Activated CD4-positive, alpha-beta T cell treated with anti-CD3 and anti-CD28 coated beads, Interleukin-2, amount 50 U/mL, for 48 hours (primary cell): ENCODE data around the gene EIF2S2.

Experiments
- DNase-seq, 2 experiments: peaks; one replicate each; pipeline ENCODE4 v3.0.0-alpha.2; 2020

Gene EIF2S2

GRCh38 chr20:34088305-34089174 lies 23.5 kb downstream of the EIF2S2 start:
- no peak for DNase-seq

DNA sequence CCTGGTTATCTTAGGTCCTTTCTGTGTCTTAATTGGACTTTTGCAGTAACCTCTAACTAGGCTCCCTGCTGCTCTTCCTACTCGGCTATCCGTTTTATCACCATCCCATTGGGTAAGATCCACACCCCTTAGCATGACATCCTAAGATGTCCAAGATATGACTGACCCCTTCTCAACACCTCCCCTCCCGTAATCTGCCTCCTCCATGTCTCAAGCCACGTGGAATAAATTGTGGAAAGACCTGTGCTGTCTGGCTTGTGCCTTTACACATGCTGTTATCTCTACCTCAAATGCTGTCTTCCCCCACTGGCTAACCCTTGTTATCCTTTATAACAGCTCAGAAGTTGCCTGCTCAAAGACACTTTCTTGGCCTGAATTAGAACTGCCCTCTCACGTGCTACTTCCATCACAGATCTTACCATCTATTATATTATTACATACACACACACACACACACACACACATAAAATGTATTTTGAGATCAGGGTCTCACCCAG lies 26.5 kb downstream of the EIF2S2 start:
- no peak for DNase-seq

GRCh38 chr20:34084227-34084923 lies 27.7 kb downstream of the EIF2S2 start:
- DNase-seq, result no peak

DNA sequence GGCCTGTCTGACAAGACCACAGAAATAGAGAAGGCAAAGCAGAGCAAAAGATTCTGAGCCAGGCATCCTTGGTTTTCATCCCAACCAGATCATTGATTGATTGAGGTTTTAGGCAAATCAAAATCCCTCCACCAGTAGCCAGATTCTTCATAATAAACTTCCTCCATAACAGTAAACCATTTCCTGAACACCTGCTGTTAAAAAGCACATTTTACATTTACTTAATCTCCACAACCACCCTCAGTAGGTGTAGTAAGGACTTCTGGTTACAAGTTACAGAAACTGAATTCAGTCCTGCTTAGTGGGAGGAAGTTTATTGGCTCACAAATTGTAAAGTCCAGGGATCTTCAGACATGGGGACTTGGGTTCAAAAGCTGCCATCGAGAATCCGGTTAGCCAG lies 28.3 kb downstream of the EIF2S2 start:
- DNase-seq, result no peak

DNA sequence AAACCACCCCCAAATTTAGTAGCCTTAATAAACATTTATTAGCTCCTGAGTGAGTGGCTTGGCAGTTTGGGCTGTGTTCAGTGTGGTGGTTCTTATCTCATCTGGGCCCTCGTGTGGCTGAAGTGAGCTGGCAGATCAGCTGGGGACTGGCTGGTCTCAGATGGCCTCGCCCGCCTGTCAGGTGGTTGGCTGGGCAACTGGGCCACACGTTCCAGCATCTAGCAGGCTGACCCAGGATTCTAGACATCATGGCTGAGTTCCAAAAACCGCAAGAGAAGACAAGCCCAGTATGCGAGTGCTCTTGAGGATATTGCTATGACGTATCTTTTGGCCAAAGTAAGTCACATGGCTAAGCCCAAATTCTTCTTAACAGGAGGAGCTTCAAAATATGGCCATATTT lies 28.9 kb downstream of the EIF2S2 start:
- DNase-seq, result no peak

DNA sequence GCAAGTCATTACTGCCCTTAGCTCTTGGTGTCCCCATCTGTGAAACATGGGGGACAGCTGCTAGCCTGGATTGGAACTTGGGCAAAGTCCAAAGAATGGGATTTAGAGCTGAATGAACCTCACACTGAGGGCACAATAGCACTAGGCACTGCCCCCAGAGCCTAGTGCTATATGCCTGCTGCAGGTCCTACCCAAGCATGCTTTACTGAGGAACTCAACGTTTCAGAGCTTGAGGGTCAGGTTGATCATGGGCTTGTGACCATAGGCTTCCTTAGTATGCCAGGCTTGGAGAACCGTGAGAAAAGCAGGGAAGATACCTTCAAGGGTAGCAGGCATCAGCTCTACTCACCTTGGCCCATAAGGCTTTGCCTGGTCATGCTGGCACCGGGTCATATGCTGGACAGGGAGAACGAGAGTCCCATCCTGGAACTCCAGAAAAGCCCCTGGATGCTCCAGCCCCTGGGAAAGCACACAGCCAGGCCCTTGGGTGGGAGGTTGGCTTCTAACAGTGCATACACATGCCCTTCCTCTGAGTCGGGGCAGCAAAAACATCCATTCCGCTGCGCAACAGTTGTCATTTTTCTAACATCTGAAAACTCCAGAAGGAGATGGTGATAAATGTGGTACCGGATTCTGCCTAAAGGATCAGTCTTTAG lies 29.7 kb downstream of the EIF2S2 start:
- DNase-seq, result no peak

DNA sequence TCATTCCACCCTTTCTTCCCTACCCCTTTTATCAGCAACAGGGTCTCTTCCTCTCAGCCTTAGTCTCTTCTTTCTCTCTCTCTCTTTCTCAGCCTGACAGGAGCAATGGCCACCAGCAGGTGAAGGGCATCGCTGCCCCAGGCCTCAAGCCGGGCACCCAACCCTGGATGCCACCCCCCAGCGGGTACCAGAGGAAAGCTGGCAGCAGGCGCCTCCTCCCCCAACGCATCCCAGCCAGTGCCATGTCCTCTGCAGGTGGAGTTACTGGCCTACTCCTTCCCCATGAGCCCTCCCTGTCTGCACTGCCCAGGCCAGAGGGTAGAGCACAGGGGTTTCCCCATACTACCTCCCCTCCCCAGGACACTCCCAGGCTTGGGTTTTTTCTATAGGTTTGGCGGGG lies 32.2 kb downstream of the EIF2S2 start:
- no peak for DNase-seq

- no peak for DNase-seq
Measured at GRCh38 chr20:34078540-34078939, 33.5 kb downstream of the EIF2S2 start.

- no peak for DNase-seq
Measured at GRCh38 chr20:34076952-34077351, 35.1 kb downstream of the EIF2S2 start.

DNA sequence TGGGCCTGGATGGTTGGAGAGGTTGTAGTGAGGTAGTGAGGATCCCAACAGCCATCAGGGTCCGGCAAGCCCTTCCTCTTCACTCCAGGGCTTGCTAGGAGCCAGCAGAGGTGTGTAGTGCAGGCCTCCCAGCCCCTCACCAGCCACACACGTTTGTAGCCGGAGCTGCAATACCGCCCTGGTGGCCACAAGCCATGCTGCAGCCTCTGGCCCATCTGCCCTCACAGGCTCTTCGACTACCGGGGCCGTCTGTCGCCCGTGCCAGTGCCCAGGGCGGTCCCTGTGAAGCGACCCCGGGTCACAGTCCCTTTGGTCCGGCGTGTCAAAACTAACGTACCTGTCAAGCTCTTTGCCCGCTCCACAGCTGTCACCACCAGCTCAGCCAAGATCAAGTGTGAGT lies 36.4 kb downstream of the EIF2S2 start:
- DNase-seq, result no peak

GRCh38 chr20:34074101-34074760 lies 37.8 kb downstream of the EIF2S2 start:
- peak; percentile 21 to 31 for DNase-seq

DNA sequence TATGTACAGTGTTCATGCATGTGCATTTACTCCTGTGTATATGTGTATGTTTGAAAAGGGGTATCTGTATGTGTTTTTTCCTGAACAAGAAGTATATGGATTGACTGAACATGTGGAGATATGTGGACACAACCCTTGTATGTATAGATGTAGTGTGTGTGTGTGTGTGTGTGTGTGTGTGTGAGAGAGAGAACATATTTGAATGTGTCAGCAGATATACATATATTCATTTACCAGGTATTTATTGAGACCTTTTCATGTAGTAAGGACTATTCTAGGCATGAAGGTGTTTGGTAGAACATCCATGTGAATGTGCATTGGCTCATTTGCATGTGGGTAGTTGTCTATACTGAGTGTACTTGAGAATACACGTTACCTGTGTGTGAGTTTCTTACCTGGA lies 39.3 kb downstream of the EIF2S2 start:
- no peak for DNase-seq

DNA sequence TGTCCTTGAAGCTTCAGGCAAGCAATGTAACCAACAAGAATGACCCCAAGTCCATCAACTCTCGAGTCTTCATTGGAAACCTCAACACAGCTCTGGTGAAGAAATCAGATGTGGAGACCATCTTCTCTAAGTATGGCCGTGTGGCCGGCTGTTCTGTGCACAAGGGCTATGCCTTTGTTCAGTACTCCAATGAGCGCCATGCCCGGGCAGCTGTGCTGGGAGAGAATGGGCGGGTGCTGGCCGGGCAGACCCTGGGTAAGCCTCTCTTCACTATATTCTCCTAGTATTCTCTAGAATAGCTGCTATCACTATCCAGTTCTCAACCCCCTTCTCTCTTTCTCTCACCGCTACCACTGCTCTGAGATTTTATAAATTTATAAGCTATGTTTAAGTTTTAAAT lies 40.0 kb downstream of the EIF2S2 start:
- no peak for DNase-seq

DNA sequence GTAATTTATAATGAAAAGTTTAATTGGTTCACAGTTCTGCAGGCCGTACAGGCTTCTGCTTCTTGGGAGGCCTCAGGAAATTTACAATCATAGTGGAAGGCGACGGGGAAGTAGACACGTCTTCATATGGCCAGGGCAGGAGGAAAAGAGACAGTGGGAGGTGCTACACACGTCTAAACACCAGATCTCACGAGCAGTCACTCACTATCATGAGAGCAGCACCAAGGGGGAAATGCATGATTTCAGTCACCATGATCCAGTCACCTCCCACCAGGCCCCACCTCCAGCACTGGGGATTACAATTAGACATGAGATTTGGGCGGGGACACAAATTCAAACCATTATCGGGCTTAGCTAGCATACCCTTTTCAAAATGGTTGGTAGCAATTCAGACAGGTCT lies 41.2 kb downstream of the EIF2S2 start:
- DNase-seq, result no peak

- DNase-seq, result no peak
Measured at GRCh38 chr20:34070079-34070439, 42.0 kb downstream of the EIF2S2 start.

DNA sequence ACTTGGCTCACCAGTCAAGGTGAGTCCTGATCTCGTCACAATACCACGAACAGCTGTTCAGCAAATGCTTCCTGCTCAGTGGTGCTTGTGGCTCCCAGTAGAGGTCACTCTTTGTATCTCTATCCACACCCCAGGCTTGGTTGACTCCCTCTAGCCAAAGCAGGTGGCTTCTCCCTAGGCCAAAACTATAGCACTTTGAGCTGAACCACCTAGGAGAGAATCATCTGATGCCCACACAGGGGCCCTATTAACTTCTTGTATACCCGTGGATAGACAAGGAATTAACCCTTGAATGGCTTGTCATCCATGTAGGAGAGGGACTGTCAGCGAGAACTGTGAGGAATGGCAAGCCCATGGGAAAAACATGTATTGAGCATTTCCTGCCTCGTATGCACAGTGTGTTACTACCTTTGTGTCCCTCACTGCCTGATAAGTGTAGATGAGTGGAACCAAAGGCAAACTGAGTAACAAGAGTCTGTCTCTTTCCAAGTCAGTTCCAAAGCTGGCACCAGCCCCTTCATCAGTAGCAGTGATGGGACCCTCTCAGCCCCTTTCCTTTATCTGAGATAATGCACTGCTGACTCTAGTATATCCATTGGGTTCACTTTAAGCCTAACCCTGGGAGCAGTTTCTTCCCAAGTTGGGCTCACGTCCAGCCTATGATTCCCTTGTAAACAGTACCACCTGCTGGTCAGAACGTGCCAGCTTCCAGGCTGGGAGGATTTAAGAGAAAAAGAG lies 42.5 kb downstream of the EIF2S2 start:
- peak; percentile 57 to 67 for DNase-seq

GRCh38 chr20:34068001-34068400 lies 44.0 kb downstream of the EIF2S2 start:
- no peak for DNase-seq

DNA sequence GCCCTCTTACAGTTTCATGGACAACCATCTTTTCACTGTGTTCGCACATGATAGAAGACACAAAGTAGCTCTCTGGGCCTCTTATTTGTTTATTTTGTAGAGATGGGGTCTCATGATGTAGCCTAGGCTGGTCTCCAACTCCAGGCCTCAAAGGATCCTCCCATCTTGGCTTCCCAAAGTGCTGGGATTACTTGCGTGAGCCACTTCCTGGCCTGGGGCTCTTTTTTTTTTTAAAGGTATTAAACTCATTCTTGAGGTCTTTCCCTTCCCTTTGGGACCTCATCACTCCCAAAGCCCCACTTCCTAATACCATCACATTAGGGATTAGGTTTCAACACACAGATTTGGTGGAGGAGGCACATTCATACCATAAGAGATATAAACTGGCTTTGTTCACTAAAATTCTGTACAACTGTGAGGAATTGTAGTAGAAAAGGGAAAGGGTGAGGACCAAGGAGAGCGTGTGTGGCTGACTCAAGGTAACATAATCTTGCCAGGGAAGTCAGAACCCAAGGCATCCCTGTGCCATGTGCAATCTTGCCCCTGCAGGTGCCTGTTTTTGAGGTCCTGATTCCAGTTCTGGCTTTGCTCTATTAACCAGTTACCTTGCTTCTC lies 45.5 kb downstream of the EIF2S2 start:
- DNase-seq, result no peak

DNA sequence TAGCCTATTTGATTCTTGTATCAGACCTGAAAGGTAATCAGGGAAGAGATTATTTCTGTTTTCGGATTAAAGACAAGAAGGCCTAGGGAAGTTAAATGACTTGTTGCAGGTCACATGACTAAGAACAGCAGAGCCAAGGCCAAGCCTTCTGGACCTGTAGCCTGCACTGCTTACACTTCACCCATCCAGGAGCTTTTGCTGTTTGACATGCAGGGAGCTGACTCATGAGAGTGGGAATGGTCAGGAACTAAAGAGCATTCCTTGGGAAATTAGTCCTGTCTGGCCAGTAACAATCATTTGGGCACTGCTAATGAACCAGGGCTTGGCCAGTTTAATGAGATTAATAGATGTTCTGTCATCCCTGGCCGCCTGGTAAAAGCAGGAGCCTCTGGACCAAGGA lies 46.8 kb downstream of the EIF2S2 start:
- DNase-seq, result no peak

- DNase-seq, result no peak
Measured at GRCh38 chr20:34064286-34064685, 47.8 kb downstream of the EIF2S2 start.

DNA sequence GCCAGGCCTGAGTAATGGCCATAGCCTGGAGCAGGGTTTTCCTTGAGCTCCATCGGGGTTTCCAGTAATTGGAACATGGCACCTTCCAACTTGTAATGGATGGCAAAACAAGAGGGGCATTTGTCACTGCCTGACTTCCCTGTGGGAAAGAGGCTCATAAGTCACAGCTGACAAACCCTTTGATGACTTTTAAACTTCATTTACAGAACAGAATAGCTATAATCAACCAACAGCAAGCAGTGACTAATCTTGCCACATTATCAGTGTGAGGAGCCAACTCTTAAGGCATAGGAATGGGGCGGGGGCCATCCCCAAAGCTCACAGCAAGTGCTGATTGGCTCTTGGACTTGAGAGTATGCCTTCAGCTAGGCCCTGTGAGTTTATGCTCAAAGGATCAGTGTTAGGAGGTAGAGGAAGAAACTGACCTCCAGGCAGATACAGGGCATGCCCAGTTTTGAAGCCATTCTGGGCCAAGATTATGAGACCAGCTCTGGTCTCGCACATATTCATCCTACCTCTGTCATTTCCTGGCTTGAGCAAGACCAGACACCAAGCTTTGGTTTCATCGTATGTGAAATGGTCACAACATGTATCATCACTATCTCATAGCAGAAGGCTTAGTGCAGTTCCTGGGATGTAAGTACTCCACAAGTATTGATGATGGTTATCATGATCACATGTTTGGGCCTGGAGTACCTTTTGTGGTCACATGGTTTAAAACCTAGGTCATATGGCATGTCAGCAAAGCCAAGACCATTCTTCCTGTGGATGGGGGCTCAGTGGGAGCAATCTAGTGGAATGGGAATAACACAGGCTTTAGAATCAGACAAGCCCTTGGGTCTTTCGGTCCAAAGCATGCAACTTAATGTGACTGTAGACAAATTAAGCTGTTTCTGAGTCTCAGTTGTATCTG lies 49.2 kb downstream of the EIF2S2 start:
- no peak for DNase-seq
